ENCODE results near the gene C20orf173.

The C20orf173 gene

DNA sequence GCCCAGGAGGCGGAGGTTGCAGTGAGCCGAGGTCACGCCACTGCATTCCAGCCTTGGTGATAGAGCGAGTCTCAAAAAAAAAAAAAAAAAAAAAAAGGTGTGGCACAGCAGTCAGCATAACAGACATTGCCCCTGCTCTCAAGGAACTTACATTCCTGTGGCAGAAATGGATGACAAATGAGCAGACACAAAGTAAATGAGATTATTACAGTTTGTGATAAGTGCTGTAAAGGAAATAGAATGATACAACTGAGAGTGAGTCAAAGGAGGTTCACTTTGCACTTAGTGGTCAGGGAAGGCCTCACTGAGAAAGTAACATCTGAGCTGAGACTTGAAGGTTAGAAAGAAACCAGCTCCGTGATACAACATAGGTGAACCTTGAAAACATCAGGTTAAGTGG is 37.6 kb downstream of the C20orf173 start:
- no peak overlapping the region for H3K9ac ChIP-seq (ENCODE audit: low read depth, low read length)
- H3K36me3 ChIP-seq (ENCODE audit: insufficient read depth, low read length), result peaks cover 91% of the 10 kb centered on the region
- H3K27ac ChIP-seq (ENCODE audit: low read depth, low read length), result no peak overlapping the region
- H3K9me3 ChIP-seq (ENCODE audit: insufficient read depth, low read depth, low read length), result no peaks in the 10 kb centered on the region
- no peaks in the 10 kb centered on the region for H3K27me3 ChIP-seq (ENCODE audit: insufficient read depth, low read length)
- WGBS, result 97% methylated on average over 5 of the region's 5 CpGs
- H3K4me1 ChIP-seq (ENCODE audit: insufficient read depth, low read length), result no peaks in the 10 kb centered on the region
- no peak overlapping the region for H3K4me3 ChIP-seq (ENCODE audit: low read length)

DNA sequence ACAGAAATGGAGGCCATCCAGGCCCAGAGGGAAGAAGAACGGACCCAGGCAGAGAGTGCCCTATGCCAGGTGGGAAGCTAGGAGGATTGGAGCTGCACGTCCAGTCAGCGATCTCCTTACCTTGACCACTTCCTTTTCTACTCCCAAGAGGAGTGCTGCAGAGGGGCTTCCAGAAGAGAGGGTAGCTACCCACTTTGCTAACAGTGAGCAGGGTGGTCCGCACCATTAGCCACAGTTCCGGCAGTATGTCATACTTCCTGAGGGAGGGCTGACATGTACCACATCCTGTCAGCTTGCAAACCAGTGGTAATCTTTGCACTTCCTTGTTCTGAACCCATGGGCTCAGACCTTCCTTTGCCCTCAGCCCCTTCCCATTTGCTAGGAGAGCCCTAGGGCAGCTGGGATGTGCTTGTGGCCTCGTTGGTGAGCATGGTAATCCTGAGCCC is 38.7 kb downstream of the C20orf173 start:
- Histone ChIP-seq H3K36me3 (ENCODE audit: insufficient read depth, low read length) (peaks cover 90% of the 10 kb centered on the region), H3K27ac (ENCODE audit: low read depth, low read length) (no peak overlapping the region), H3K9me3 (ENCODE audit: insufficient read depth, low read depth, low read length) (no peaks in the 10 kb centered on the region), H3K4me1 (ENCODE audit: insufficient read depth, low read length) (no peaks in the 10 kb centered on the region), H3K27me3 (ENCODE audit: insufficient read depth, low read length) (no peaks in the 10 kb centered on the region), H3K9ac (ENCODE audit: low read depth, low read length) (no peak overlapping the region), H3K4me3 (ENCODE audit: low read length) (no peak overlapping the region)
- 94% methylated on average over 6 of the region's 6 CpGs for WGBS

DNA sequence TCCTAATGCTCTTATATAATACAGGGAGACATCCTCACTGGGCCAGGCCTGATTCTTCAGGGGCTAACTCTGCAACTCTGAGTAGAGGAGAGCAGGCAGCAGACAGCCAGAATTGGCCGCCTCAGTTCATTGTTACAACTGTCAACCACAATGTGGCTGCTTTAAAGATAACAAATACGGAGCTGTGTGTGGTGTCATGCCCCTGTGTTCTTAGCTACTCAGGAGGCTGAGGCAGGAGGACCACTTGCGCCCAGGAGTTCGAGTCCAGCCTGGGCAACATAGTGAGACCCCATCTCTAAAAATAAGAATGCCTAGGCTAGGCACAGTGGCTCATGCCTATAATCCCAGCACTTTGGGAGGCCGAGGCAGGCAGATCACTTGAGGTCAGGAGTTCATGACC is 39.7 kb downstream of the C20orf173 start:
- H3K36me3 ChIP-seq (ENCODE audit: insufficient read depth, low read length), result peaks cover 84% of the 10 kb centered on the region
- whole genome bisulfite sequencing, result 97% methylated on average over 5 of the region's 5 CpGs
- no peaks in the 10 kb centered on the region for H3K4me1 ChIP-seq (ENCODE audit: insufficient read depth, low read length)
- H3K27me3 ChIP-seq (ENCODE audit: insufficient read depth, low read length), result no peaks in the 10 kb centered on the region
- no peak overlapping the region for H3K27ac ChIP-seq (ENCODE audit: low read depth, low read length)
- H3K4me3 ChIP-seq (ENCODE audit: low read length), result no peak overlapping the region
- H3K9me3 ChIP-seq (ENCODE audit: insufficient read depth, low read depth, low read length), result no peaks in the 10 kb centered on the region
- H3K9ac ChIP-seq (ENCODE audit: low read depth, low read length), result no peak overlapping the region

DNA sequence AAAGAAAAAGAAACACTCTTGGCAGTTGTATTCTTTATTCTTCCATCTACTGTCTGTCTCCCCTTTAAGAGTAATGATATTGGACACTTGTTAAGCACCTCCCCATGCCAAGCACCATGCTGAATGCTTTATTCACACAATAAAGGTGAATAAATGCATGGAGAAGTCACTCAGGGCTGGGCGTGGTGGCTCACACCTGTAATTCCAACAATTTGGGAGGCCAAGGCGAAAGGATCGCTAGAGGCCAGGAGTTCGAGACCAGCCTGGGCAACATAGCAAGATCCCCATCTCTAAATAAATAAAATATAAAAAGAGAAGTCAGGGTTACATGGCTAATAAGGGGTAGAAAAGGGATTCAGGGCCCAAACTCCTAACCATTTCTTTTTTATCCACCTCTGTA is 42.0 kb downstream of the C20orf173 start:
- peaks cover 83% of the 10 kb centered on the region for H3K36me3 ChIP-seq (ENCODE audit: insufficient read depth, low read length)
- H3K4me1 ChIP-seq (ENCODE audit: insufficient read depth, low read length), result no peaks in the 10 kb centered on the region
- 100% methylated on average over 3 of the region's 4 CpGs for WGBS

DNA sequence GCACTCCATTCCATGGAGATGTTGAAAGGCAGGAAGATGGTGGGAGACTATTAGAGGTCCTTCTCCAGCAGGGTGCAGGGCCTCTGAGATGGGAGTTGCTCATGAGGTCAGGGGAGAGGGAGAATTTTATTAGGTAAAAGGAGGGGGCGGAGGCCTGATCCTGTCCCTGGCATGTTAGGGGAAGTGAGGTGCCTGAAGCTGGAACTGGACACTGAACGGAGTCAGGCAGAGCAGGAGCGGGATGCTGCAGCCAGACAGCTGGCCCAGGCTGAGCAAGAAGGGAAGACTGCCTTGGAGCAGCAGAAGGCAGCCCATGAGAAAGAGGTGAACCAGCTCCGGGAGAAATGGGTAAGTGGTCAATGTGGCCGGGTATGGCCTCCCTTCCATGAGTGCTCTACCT is 49.7 kb downstream of the C20orf173 start:
- Histone ChIP-seq H3K4me3 (ENCODE audit: low read length) (no peak overlapping the region), H3K27ac (ENCODE audit: low read depth, low read length) (no peak overlapping the region), H3K4me1 (ENCODE audit: insufficient read depth, low read length) (no peaks in the 10 kb centered on the region), H3K9me3 (ENCODE audit: insufficient read depth, low read depth, low read length) (peaks cover 6% of the 10 kb centered on the region; the same call in 1 of the 2 replicates), H3K36me3 (ENCODE audit: insufficient read depth, low read length) (peaks cover 89% of the 10 kb centered on the region), H3K27me3 (ENCODE audit: insufficient read depth, low read length) (no peaks in the 10 kb centered on the region), H3K9ac (ENCODE audit: low read depth, low read length) (no peak overlapping the region)
- 94% methylated on average over 5 of the region's 5 CpGs for WGBS

More for the DNA sequence above, 42.0 kb downstream of the C20orf173 start:
- Histone ChIP-seq H3K4me3 (ENCODE audit: low read length) (no peak overlapping the region), H3K9ac (ENCODE audit: low read depth, low read length) (no peak overlapping the region), H3K27me3 (ENCODE audit: insufficient read depth, low read length) (no peaks in the 10 kb centered on the region), H3K9me3 (ENCODE audit: insufficient read depth, low read depth, low read length) (peaks cover 6% of the 10 kb centered on the region; the same call in 1 of the 2 replicates), H3K27ac (ENCODE audit: low read depth, low read length) (no peak overlapping the region)

DNA sequence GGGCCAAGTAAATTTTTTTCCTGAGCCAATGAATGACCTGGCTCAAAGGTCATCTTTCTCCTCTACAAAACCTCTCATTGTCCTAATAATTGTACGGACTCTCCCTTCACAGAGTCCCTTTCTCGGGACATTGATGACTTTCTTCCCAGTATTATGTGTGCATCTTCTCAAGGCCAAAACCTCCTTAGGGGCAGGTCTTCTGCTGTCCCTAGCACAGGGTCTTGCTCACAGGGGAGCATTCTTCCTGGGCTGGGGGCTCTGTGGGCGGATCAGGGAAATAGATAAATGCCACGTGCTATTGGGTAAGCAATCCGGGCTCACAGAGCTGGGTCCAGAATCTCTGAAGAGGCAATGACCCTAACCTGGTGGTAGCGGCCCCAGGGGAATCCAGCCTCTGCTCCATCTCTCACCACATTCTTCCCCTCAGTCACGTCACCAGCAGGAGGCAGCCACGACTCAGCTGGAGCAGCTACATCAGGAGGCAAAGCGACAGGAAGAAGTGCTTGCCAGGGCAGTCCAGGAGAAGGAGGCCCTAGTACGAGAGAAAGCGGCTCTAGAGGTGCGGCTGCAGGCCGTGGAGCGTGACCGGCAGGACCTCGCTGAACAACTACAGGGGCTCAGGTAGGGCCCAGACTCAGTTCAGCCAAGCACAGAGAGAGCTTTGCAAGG is 50.5 kb downstream of the C20orf173 start:
- Histone ChIP-seq H3K9me3 (ENCODE audit: insufficient read depth, low read depth, low read length) (peaks cover 6% of the 10 kb centered on the region; the same call in 1 of the 2 replicates), H3K27me3 (ENCODE audit: insufficient read depth, low read length) (no peaks in the 10 kb centered on the region), H3K36me3 (ENCODE audit: insufficient read depth, low read length) (peaks cover 89% of the 10 kb centered on the region), H3K4me3 (ENCODE audit: low read length) (no peak overlapping the region), H3K4me1 (ENCODE audit: insufficient read depth, low read length) (no peaks in the 10 kb centered on the region), H3K9ac (ENCODE audit: low read depth, low read length) (no peak overlapping the region), H3K27ac (ENCODE audit: low read depth, low read length) (no peak overlapping the region)
- 93% methylated on average over 16 of the region's 16 CpGs for WGBS

All from HUES64 (cell line).